Parathyroid adenoma (tissue), 2 donors: ENCODE data around the gene NUBP2.

Source experiments
- H2AFZ ChIP-seq: fragments of 300-600 bp; sonication (generic); one replicate; pipeline ENCODE4 v1.7.0; 2017; ENCODE audit warnings: antibody characterized with exemption, mild to moderate bottlenecking
- H3K27ac ChIP-seq: fragments of 300-600 bp; sonication (generic); one replicate; pipeline ENCODE4 v1.7.0; 2017
- H3K27me3 ChIP-seq: fragments of 300-600 bp; sonication (generic); one replicate; pipeline ENCODE4 v1.7.0; 2017; ENCODE audit warnings: low read length; ENCODE audit not compliant: control insufficient read depth, insufficient read depth
- H3K36me3 ChIP-seq: fragments of 300-600 bp; sonication (generic); one replicate; pipeline ENCODE4 v1.7.0; 2017; ENCODE audit warnings: low read length; ENCODE audit not compliant: control insufficient read depth, insufficient read depth
- H3K4me1 ChIP-seq: fragments of 300-600 bp; sonication (generic); one replicate; pipeline ENCODE4 v1.7.0; 2017; ENCODE audit warnings: control low read depth
- H3K4me2 ChIP-seq: fragments of 300-600 bp; sonication (generic); one replicate; pipeline ENCODE4 v1.7.0; 2017; ENCODE audit warnings: low read length
- H3K4me3 ChIP-seq: fragments of 300-600 bp; sonication (generic); one replicate; pipeline ENCODE4 v1.7.0; 2017; ENCODE audit warnings: low read depth, low read length
- H3K79me2 ChIP-seq: fragments of 300-600 bp; sonication (generic); one replicate; pipeline ENCODE4 v1.7.0; 2017; ENCODE audit warnings: control low read depth
- H3K9ac ChIP-seq: fragments of 300-600 bp; sonication (generic); one replicate; pipeline ENCODE4 v1.7.0; 2017; ENCODE audit warnings: mild to moderate bottlenecking
- H3K9me3 ChIP-seq: fragments of 300-600 bp; sonication (generic); one replicate; pipeline ENCODE4 v1.7.0; 2017; ENCODE audit warnings: low read length; ENCODE audit not compliant: control insufficient read depth
- TF ChIP-seq, protein P1 (sequence below): fragments of 300-600 bp; sonication (generic); IDR thresholded peaks from one replicate; pipeline ENCODE4 v1.7.0; 2017; ENCODE audit warnings: antibody characterized with exemption, mild to moderate bottlenecking
- donor health status: primary hyperparathyroidism.

NUBP2 gene

DNA sequence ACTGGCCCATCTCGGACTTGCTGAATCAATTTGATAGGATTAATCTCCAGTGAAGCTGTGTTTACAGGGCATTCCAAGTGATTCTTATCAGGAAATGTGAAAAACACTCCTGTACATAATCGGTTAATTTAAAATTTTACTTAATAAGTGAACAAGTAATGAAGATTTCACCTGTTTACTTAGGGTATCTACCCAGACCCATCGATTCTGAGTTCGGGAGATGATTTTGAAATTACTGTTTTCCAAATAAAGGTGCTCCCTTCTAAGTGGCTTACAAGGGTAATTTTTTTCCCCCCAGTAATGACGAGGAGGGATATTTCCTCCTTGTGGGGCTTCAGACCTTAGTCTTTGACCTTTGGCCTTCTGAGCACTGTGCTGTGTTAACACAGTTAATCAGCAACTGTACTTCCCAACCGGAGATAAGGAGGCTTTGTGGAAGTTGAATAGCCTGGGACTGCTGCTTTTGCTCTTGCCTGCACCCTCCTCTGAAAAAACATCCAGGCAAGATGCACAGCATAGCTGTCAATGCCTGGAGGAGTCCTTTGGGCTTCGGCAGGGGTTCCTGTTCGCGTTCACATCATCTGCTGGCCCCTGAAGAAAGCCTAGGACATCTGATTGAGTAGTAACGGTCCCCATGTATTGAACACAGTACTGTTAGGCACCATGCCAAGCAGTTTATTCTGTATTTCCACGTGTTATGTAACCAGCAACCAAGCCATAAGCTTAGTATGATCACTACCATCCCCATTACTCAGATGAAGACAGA is 46.1 kb downstream of the NUBP2 start:
- no peak overlapping the region for H2AFZ ChIP-seq
- peaks cover 14% of the 10 kb centered on the region for H3K4me1 ChIP-seq
- no peak overlapping the region for H3K4me3 ChIP-seq

DNA sequence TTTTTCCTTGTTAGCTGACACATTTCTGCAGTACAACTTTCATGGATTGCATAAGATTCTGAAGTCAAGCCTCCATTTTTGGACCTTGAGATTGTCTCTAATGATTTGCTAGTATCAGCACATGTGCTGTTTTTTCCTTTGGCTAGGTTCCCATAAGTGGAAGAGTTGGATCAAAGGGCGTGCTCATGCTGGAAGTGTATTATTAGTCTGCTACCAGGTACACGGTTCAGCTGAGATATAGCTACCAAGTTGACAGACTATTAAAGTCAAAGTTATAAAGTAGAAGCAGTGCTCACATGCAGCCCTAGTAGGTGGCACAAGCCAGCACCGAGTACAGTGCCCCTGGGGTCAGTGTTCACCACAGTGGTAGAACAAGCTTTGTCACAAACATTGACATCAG is 47.5 kb downstream of the NUBP2 start:
- Histone ChIP-seq H3K4me3 (no peak overlapping the region), H3K27me3 (no peaks in the 10 kb centered on the region), H3K27ac (no peak overlapping the region), H3K4me1 (peaks cover 14% of the 10 kb centered on the region), H3K79me2 (peaks cover 22% of the 10 kb centered on the region), H3K9me3 (no peaks in the 10 kb centered on the region), H3K9ac (no peak overlapping the region), H3K36me3 (no peaks in the 10 kb centered on the region), H3K4me2 (no peak overlapping the region), H2AFZ (no peak overlapping the region)
- TF ChIP-seq, protein P1, sequence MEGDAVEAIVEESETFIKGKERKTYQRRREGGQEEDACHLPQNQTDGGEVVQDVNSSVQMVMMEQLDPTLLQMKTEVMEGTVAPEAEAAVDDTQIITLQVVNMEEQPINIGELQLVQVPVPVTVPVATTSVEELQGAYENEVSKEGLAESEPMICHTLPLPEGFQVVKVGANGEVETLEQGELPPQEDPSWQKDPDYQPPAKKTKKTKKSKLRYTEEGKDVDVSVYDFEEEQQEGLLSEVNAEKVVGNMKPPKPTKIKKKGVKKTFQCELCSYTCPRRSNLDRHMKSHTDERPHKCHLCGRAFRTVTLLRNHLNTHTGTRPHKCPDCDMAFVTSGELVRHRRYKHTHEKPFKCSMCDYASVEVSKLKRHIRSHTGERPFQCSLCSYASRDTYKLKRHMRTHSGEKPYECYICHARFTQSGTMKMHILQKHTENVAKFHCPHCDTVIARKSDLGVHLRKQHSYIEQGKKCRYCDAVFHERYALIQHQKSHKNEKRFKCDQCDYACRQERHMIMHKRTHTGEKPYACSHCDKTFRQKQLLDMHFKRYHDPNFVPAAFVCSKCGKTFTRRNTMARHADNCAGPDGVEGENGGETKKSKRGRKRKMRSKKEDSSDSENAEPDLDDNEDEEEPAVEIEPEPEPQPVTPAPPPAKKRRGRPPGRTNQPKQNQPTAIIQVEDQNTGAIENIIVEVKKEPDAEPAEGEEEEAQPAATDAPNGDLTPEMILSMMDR: no peak

More for the DNA sequence above, 46.1 kb downstream of the NUBP2 start:
- TF ChIP-seq, protein P1: no peak
- Histone ChIP-seq H3K27me3 (no peaks in the 10 kb centered on the region), H3K79me2 (peaks cover 31% of the 10 kb centered on the region), H3K27ac (no peak overlapping the region), H3K36me3 (no peaks in the 10 kb centered on the region), H3K9me3 (no peaks in the 10 kb centered on the region), H3K4me2 (no peak overlapping the region), H3K9ac (no peak overlapping the region)

DNA sequence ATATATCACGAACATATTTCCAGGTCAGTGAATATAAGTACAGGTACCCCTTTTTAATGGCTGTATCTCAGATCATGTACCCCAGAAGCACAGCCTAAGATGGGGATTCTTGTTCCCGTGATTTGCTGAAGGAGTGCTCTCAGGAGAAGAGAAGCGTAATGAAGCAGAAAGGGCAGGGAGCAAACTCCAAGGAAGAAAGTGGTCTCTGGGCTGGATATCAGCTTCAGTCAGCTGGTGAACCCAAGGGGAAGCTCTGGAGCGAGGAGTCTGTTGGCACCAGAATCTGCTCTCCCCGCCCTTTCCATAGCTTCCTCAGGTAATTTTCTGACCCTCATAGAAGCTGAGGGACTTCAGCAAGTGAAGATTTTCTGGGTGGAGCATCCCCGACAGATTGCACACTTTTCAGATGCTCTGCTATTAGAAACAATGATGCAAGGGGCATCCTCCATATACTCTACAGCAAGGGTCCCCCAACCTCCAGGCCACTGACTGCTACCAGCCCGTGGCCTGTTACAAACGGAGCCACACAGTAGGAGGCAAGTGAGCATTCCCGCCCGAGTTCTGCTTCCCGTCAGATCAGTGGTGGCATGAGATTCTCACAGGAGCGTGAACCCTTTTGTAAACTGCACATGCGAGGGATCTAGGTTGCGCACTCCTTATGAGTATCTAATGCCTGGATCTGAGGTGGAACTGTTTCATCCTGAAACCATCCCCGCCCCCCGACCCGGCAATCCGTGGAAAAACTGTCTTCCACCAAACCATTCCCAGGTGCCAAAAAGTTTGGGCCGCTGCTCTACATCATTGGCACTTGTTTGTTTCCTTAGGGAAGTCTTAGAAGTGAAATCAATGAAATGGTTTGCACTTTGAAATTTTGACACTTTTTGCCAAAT is 48.7 kb downstream of the NUBP2 start:
- Histone ChIP-seq H3K4me1 (peaks cover 9% of the 10 kb centered on the region), H3K4me3 (no peak overlapping the region), H3K9me3 (no peaks in the 10 kb centered on the region), H3K9ac (no peak overlapping the region), H3K79me2 (peaks cover 17% of the 10 kb centered on the region), H3K27me3 (no peaks in the 10 kb centered on the region), H3K36me3 (no peaks in the 10 kb centered on the region), H3K4me2 (no peak overlapping the region), H3K27ac (no peak overlapping the region), H2AFZ (no peak overlapping the region)
- TF ChIP-seq, protein P1: no peak

DNA sequence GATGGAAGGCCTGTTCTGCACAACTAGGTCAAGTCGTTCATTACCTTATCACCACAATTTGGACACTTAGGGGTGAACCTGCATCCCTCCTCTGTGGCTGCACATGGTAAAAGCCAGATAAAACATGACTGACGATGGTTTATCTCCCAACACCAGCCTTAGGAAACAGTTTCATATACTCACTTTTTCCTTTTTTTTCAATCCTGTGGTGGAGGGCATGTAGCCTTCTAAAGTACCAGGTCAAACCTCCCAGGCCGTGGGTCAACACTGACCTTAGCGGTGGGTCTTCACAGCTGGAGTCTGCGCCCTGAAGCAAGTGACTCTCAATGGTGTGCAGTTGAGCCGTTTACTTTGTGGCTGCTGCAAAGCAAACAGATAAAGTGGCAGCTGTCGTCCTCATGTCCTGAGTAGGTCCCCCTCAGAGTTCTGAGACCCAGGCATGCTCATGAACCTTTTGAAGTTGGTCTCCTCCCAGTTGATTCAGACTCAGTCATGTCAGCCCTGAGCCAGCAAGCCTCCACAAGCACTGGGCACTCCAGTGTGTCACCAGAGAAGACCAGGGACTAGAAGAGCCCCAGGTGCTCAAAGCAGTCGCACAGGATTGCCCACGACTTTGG is 50.2 kb downstream of the NUBP2 start:
- Histone ChIP-seq H3K36me3 (no peaks in the 10 kb centered on the region), H3K4me3 (no peak overlapping the region), H3K9me3 (no peaks in the 10 kb centered on the region), H3K79me2 (peaks cover 15% of the 10 kb centered on the region), H3K4me1 (peaks cover 6% of the 10 kb centered on the region), H3K27me3 (no peaks in the 10 kb centered on the region), H2AFZ (no peak overlapping the region), H3K4me2 (no peak overlapping the region), H3K27ac (no peak overlapping the region), H3K9ac (no peak overlapping the region)
- TF ChIP-seq, protein P1: no peak
